Osteocyte (in vitro differentiated cells): Measurements from ENCODE around the gene SLC6A20. TPM values are rescaled to one million over a fixed set of nuclear protein-coding genes. Genes with fewer than 3 reads are reported as not detected.
A peak's percentile ranks its signal among the peaks of the same experiment; 100 is the strongest.

Experiments
- DNase-seq: peaks from one replicate; pipeline ENCODE4 v3.0.0; 2021; ENCODE audit warnings: mixed read lengths; ENCODE audit not compliant: unreplicated experiment; ENCODE audit errors: extremely low spot score
- H3K27ac Mint-ChIP-seq: one replicate; pipeline ENCODE4 v1.8.0; 2021; ENCODE audit warnings: mild to moderate bottlenecking, mixed read lengths; ENCODE audit not compliant: unreplicated experiment
- H3K27me3 Mint-ChIP-seq: one replicate; pipeline ENCODE4 v1.8.0; 2021; ENCODE audit warnings: mixed read lengths; ENCODE audit not compliant: unreplicated experiment
- H3K36me3 Mint-ChIP-seq: one replicate; pipeline ENCODE4 v1.8.0; 2021; ENCODE audit warnings: mixed read lengths; ENCODE audit not compliant: unreplicated experiment
- H3K4me1 Mint-ChIP-seq: one replicate; pipeline ENCODE4 v1.8.0; 2021; ENCODE audit warnings: mixed read lengths; ENCODE audit not compliant: unreplicated experiment
- H3K4me3 Mint-ChIP-seq: one replicate; pipeline ENCODE4 v1.8.0; 2021; ENCODE audit warnings: mild to moderate bottlenecking, moderate library complexity, mixed read lengths; ENCODE audit not compliant: unreplicated experiment
- H3K9me3 Mint-ChIP-seq: one replicate; pipeline ENCODE4 v1.8.0; 2021; ENCODE audit warnings: mixed read lengths; ENCODE audit not compliant: unreplicated experiment
- total RNA-seq: library from RNA; stranded (reverse); gene quantifications from 2 replicates; pipeline ENCODE4 v1.2.1, GENCODE V29; 2021
- TF ChIP-seq, protein P1 (sequence below): fragments of 200-600 bp; sonication (generic); IDR thresholded peaks from 2 replicates; pipeline ENCODE4 v1.5.0; 2021; ENCODE audit warnings: antibody characterized with exemption, mild to moderate bottlenecking, moderate library complexity

The SLC6A20 gene
- total RNA-seq, 1 donor from 2014 or later = not detected

DNA sequence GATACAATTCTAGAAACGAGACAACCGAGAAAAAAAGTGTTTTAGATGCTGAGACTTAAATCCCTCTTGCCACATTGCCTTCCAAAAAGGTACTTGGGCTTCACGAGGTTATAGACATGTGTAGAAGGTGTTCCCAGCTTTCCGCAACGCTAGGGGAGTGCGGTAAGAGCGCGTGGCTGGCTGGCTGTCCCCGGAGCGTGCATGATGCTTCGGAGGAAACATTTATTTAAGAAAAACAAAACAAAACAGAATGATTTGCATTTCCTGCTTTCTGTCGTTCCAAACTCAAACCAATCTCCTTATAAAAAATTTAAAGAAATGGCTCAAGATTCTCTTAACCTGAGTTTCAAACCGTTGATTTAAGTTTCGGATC is 841 bp downstream of the SLC6A20 start:
- peak; percentile 49 for DNase-seq
- H3K36me3 Mint-ChIP-seq = no peaks in the 10 kb centered on the region
- H3K27me3 Mint-ChIP-seq = peaks cover 86% of the 10 kb centered on the region
- peak overlapping the region; percentile 46 for H3K4me3 Mint-ChIP-seq
- peaks cover 9% of the 10 kb centered on the region for H3K4me1 Mint-ChIP-seq
- H3K27ac Mint-ChIP-seq = no peak overlapping the region
- no peaks in the 10 kb centered on the region for H3K9me3 Mint-ChIP-seq
- TF ChIP-seq, protein P1, sequence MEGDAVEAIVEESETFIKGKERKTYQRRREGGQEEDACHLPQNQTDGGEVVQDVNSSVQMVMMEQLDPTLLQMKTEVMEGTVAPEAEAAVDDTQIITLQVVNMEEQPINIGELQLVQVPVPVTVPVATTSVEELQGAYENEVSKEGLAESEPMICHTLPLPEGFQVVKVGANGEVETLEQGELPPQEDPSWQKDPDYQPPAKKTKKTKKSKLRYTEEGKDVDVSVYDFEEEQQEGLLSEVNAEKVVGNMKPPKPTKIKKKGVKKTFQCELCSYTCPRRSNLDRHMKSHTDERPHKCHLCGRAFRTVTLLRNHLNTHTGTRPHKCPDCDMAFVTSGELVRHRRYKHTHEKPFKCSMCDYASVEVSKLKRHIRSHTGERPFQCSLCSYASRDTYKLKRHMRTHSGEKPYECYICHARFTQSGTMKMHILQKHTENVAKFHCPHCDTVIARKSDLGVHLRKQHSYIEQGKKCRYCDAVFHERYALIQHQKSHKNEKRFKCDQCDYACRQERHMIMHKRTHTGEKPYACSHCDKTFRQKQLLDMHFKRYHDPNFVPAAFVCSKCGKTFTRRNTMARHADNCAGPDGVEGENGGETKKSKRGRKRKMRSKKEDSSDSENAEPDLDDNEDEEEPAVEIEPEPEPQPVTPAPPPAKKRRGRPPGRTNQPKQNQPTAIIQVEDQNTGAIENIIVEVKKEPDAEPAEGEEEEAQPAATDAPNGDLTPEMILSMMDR = no peak

DNA sequence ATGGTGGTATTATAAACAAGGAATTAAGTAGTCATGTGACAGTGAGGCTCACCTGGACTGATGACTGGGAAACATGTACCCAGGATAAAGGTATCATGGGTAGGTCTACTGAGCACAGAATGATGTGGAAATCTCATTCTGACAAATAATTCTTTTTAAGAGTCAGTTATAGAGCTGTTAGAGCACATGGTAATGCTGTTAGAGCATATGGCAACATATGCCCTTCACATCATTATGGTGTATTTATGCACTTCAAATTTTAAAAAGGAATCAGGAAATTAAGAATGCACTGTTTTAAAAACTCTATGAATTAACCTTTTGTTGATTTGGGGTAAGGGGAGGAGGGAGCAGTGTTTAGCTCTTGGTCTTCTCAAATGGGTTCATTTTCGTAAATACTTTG is 1.7 kb downstream of the SLC6A20 start:
- Mint-ChIP-seq H3K36me3 (no peaks in the 10 kb centered on the region), H3K27ac (no peak overlapping the region), H3K9me3 (peaks cover 6% of the 10 kb centered on the region), H3K27me3 (peaks cover 92% of the 10 kb centered on the region), H3K4me3 (no peak overlapping the region), H3K4me1 (peaks cover 9% of the 10 kb centered on the region)
- DNase-seq = no peak
- TF ChIP-seq, protein P1 = no peak

DNA sequence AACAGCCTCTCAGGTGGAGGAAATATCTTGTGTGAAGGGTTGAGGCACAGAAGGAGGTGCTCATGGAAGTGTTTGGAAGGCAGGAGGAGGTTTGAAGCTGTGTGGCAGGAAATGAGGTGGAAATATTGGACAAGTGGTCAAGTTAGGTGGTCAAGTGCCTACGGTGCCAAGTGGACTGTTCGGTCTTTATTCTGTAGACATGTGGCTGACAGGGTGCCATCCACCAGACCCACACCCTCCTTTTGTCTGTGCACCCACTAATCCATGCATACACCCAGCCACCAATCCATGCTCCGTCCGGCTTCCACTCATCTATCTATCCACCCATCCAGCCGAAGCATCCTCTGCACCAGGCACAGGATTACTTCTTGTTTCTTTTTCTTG is 2.2 kb downstream of the SLC6A20 start:
- Mint-ChIP-seq H3K4me1 (peaks cover 9% of the 10 kb centered on the region), H3K27me3 (peaks cover 88% of the 10 kb centered on the region), H3K36me3 (no peaks in the 10 kb centered on the region), H3K9me3 (peaks cover 7% of the 10 kb centered on the region), H3K4me3 (no peak overlapping the region), H3K27ac (no peak overlapping the region)
- TF ChIP-seq, protein P1 = no peak
- peak; percentile 46 for DNase-seq

DNA sequence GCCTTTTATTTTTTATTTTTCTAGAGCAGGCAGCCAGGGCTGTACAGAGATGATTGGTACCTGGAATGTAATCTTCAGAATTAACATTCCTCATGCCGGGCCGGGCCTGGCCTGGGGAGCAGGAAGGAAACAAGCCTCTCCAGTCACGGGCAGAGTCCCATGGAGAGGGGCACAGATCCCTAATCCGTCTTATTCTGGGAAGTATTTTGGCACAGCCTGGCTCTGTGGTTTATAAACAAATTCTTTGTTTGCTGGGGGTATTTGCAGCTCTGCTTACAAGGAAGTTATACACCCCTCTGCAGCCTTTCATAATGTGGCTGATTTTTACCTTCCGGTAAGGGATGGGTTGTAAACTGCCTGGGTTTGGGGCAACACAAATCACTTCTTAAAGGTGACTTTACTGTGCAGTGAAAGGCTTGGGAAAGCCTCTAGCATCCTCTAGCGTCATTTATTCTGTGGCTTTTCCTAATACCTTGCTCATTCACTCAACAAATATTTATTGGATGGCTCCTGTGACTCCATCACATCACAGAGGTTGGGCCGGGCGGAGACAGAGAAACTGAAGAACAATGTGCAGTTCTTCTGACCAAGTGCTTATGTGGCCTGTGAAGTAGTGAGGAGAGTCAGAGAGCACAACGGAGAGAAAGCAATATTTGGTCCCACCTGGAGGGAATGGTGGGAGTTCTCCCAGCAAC is 2.7 kb downstream of the SLC6A20 start:
- TF ChIP-seq, protein P1 = no peak
- H3K27ac Mint-ChIP-seq = no peak overlapping the region
- peaks cover 12% of the 10 kb centered on the region for H3K9me3 Mint-ChIP-seq
- H3K36me3 Mint-ChIP-seq = peaks cover 2% of the 10 kb centered on the region
- no peak overlapping the region for H3K4me3 Mint-ChIP-seq
- DNase-seq = peak; percentile 38
- H3K27me3 Mint-ChIP-seq = peaks cover 88% of the 10 kb centered on the region
- H3K4me1 Mint-ChIP-seq = peaks cover 9% of the 10 kb centered on the region

DNA sequence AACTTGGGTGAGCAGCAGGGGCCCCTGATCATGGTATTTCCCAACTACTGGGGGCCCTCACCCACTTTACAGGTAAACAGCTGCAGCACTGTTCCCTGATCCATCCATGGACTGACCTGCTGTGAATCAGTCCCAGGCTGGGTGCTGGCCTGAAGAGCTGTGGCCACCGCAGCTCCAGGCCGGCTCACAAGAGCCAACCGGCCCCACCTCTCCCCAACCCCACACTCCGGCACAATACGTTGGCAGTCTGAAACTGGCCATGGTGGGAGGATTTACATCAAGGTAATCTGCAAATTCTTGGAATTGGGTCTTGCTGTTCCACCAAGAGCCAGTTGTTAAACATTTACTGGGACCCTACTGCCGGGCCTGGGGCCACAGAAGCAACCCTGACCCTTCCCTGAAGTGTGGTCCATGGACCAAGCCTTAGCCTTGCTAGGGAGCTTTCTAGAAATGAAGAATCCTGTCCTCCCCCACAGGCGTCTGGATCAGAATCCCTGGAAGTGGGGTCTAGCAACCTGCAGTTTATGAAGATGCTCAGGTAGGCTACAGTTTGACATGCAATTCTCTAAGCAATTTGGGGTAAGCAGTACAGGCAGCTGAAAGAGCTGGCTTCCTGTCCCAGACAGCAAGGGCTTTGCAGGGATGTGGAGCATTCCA is 3.7 kb downstream of the SLC6A20 start:
- Mint-ChIP-seq H3K4me3 (no peak overlapping the region), H3K27ac (no peak overlapping the region), H3K27me3 (peaks cover 78% of the 10 kb centered on the region), H3K9me3 (peaks cover 13% of the 10 kb centered on the region), H3K36me3 (peaks cover 2% of the 10 kb centered on the region), H3K4me1 (peaks cover 9% of the 10 kb centered on the region)
- TF ChIP-seq, protein P1 = no peak
- peak; percentile 54 for DNase-seq
